Testis (tissue), 3 donors: ENCODE data around the gene OPRL1. TPM values are rescaled to one million over a fixed set of nuclear protein-coding genes. Genes with fewer than 3 reads are reported as not detected.

Experiments
- DNase-seq: peaks from one replicate; pipeline ENCODE4 v3.0.0-alpha.2; 2019
- H3K27ac ChIP-seq, 2 donors: fragments of 200-600 bp; sonication (generic); one replicate each; pipeline ENCODE4 v1.5.1; 2019
- H3K27me3 ChIP-seq: fragments of 200-600 bp; sonication (generic); one replicate; pipeline ENCODE4 v1.5.1; 2019
- H3K36me3 ChIP-seq: fragments of 200-600 bp; sonication (generic); one replicate; pipeline ENCODE4 v1.5.1; 2017; ENCODE audit warnings: low read depth; ENCODE audit errors: missing control alignments
- H3K4me1 ChIP-seq: fragments of 200-600 bp; sonication (generic); one replicate; pipeline ENCODE4 v1.5.1; 2019
- H3K4me3 ChIP-seq, 2 donors: fragments of 200-600 bp; sonication (generic); one replicate each; pipeline ENCODE4 v1.5.1; 2017 to 2019
- H3K9me3 ChIP-seq: fragments of 200-600 bp; sonication (generic); one replicate; pipeline ENCODE4 v1.5.1; 2017
- POLR2A ChIP-seq: fragments of 450-650 bp; IDR thresholded peaks from one replicate; pipeline ENCODE4 v1.6.1; 2017; ENCODE audit warnings: antibody characterized with exemption, mild to moderate bottlenecking, moderate library complexity
- WGBS, 2 donors: methylation state at CpG; one replicate each; pipeline ENCODE4 v1.1.5; 2018; 5-methylcytosine and 5-hydroxymethylcytosine counted together
- intact Hi-C: fragments of 100-400 bp; cut with DNase I; formaldehyde crosslinking; loops from one replicate; pipeline ENCODE4 v1.15.1; 2023; ENCODE audit warnings: low total_unique reads
- polyA plus RNA-seq: library from polyadenylated mRNA; stranded (reverse); fragments of 350-450 nt; fragmentation: Illumina TruSeq; extraction: RNeasy Lipid Tissue Mini Kit (QIAGEN cat#74804); gene quantifications from one replicate; pipeline ENCODE4 v1.2.3, GENCODE V29; 2014; ENCODE audit warnings: low read depth, low replicate concordance; ENCODE audit not compliant: insufficient read depth
- total RNA-seq, 2 donors: library from RNA; depleted of rRNA; stranded (reverse); fragments of >200 nt; gene quantifications; one replicate each; pipeline ENCODE4 v1.2.3, GENCODE V29; 2016
- TF ChIP-seq, protein P1 (sequence below), 3 experiments: fragments of 450-650 bp in 2 of 3; fragments of 200-600 bp in 1 of 3; sonication (generic) in 1 of 3; IDR thresholded peaks; one replicate each; pipeline ENCODE4 v1.5.1; 2016 to 2019; ENCODE audit warnings: antibody characterized with exemption in 3 of 3, mild to moderate bottlenecking in 2 of 3, moderate library complexity in 1 of 3

Gene OPRL1
- total and polyA plus RNA-seq, 3 donors from 2014 or later, result 6.0 to 9.4 (median 7.7) TPM

- WGBS, 2 donors, result 84 to 85% methylated on average over 28 to 32 of the region's 32 CpGs
- intact Hi-C loops, result no loop called here
- Histone ChIP-seq H3K27me3 (no peaks in the 10 kb centered on the region), H3K4me3 (no peak overlapping the region), H3K27ac (no peak overlapping the region), H3K9me3 (no peaks in the 10 kb centered on the region), H3K36me3 (no peaks in the 10 kb centered on the region), H3K4me1 (no peaks in the 10 kb centered on the region)
- TF ChIP-seq, protein P1, sequence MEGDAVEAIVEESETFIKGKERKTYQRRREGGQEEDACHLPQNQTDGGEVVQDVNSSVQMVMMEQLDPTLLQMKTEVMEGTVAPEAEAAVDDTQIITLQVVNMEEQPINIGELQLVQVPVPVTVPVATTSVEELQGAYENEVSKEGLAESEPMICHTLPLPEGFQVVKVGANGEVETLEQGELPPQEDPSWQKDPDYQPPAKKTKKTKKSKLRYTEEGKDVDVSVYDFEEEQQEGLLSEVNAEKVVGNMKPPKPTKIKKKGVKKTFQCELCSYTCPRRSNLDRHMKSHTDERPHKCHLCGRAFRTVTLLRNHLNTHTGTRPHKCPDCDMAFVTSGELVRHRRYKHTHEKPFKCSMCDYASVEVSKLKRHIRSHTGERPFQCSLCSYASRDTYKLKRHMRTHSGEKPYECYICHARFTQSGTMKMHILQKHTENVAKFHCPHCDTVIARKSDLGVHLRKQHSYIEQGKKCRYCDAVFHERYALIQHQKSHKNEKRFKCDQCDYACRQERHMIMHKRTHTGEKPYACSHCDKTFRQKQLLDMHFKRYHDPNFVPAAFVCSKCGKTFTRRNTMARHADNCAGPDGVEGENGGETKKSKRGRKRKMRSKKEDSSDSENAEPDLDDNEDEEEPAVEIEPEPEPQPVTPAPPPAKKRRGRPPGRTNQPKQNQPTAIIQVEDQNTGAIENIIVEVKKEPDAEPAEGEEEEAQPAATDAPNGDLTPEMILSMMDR (IDR thresholded peaks at IDR 0.05), result no peak
- TF ChIP-seq POLR2A, result no peak
- no peak for DNase-seq
These were observed 56.3 kb downstream of the OPRL1 start for GRCh38 chr20:64136004-64136710.

GRCh38 chr20:64137598-64138031, 57.7 kb downstream of the OPRL1 start:
- H3K4me1 ChIP-seq, result no peaks in the 10 kb centered on the region
- H3K36me3 ChIP-seq, result no peaks in the 10 kb centered on the region
- H3K27ac ChIP-seq, result no peak overlapping the region
- no peak overlapping the region for H3K4me3 ChIP-seq
- TF ChIP-seq, protein P1 (IDR thresholded peaks at IDR 0.05), result no peak
- TF ChIP-seq POLR2A, result no peak
- WGBS, 2 donors, result 86 to 88% methylated on average over 1 to 6 of the region's 6 CpGs
- H3K9me3 ChIP-seq, result no peaks in the 10 kb centered on the region
- intact Hi-C loops, result no loop called here
- DNase-seq, result no peak
- H3K27me3 ChIP-seq, result no peaks in the 10 kb centered on the region

GRCh38 chr20:64138276-64138815, 58.5 kb downstream of the OPRL1 start:
- WGBS, 2 donors, result 88 to 95% methylated on average over 18 of the region's 18 CpGs
- no peak for TF ChIP-seq POLR2A
- TF ChIP-seq, protein P1 (IDR thresholded peaks at IDR 0.05), result no peak
- H3K27me3 ChIP-seq, result no peaks in the 10 kb centered on the region
- no peak overlapping the region for H3K4me3 ChIP-seq
- intact Hi-C loops, result no loop called here
- no peak overlapping the region for H3K27ac ChIP-seq
- H3K9me3 ChIP-seq, result no peaks in the 10 kb centered on the region
- no peaks in the 10 kb centered on the region for H3K4me1 ChIP-seq
- H3K36me3 ChIP-seq, result no peaks in the 10 kb centered on the region
- DNase-seq, result no peak

DNA sequence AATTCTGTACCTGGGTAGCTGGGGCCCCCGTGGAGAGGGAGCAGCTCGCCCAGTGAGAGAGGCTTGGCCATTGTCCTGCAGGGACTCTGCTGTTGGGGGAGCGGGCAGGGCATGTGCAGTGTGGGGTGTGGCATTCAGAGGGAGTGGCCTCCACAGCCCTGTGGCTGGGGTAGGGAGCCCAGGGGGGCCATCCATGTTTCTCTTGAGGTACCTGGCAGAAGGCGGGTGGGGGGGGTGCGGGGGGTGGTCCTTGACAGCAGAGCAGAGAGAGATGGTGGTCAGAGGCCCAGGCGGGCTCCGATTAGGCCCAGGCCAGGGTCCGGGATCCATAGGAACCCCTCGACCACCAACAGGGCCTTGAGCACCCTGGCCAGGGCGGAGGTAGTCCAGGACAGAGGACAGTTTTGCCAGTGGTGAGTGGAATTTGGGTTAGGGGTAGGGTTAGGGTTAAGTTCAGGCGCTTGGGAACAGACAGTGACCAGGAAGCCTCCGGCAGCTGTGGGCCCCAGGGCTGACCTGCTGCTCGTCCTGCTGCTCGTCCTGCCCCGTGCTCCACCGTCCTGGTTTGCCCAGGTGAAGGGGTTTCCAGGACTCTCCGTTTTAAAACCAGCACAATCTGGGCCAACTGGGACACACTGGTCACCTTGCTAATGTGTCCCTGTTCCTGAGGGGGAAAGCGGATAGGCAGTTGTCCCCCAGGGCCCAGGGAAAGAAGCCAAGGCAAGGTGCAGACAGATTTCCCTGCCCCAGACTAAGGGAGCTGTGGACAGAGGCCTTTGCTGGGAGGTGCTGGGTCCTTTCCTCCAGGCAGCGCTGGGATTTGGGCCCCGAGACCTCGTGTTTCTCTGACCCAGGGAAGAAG, 59.5 kb downstream of the OPRL1 start:
- Histone ChIP-seq H3K4me3 (no peak overlapping the region), H3K27ac (no peak overlapping the region), H3K9me3 (no peaks in the 10 kb centered on the region), H3K27me3 (no peaks in the 10 kb centered on the region), H3K36me3 (no peaks in the 10 kb centered on the region), H3K4me1 (no peaks in the 10 kb centered on the region)
- intact Hi-C loops, result no loop called here
- WGBS, 2 donors, result 86 to 87% methylated on average over 12 to 21 of the region's 21 CpGs
- TF ChIP-seq, protein P1 (IDR thresholded peaks at IDR 0.05), result no peak
- TF ChIP-seq POLR2A, result no peak
- no peak for DNase-seq
